OCI-LY7 (cell line): ENCODE results near the gene CFHR5. TPM values are rescaled to one million over a fixed set of nuclear protein-coding genes. Genes with fewer than 3 reads are reported as not detected.
"Not testable (repeated sequence)": the region's sequence is repeated elsewhere in the genome, so short reads cannot be mapped to it uniquely, and the experiment has no call there.

ENCODE experiments used
- BruUV-seq: library from RNA; stranded (reverse); fragments of 400-500 nt; replicated peaks from 2 replicates; lab custom pipeline; 2021; lab: Mats Ljungman, UMichigan
- CTCF ChIA-PET: fragments of 300-600 bp; sonication (Branson Sonifier 250); formaldehyde crosslinking; loops from one replicate; lab custom pipeline; 2022; ENCODE audit warnings: antibody characterized with exemption; ENCODE audit not compliant: unreplicated experiment; lab: Charles Lee
- POLR2A ChIA-PET: fragments of 300-600 bp; sonication (Branson Sonifier 250); formaldehyde crosslinking; loops from one replicate; lab custom pipeline; 2022; ENCODE audit warnings: antibody characterized with exemption; lab: Charles Lee
- DNase-seq: peaks from one replicate; pipeline ENCODE4 v3.0.0-alpha.2; 2015; ENCODE audit warnings: low spot score
- H2AFZ ChIP-seq: fragments of 200-600 bp; sonication (generic), shearing (Covaris generic); 2 replicates; pipeline ENCODE4 v1.6.1; 2014; ENCODE audit warnings: mild to moderate bottlenecking, antibody characterized with exemption, low read length, moderate library complexity
- H3K27ac ChIP-seq: fragments of 200-600 bp; sonication (generic); 2 replicates; pipeline ENCODE4 v1.5.1; 2014; ENCODE audit warnings: mixed run types, low read depth, mild to moderate bottlenecking, moderate library complexity, low read length, inconsistent platforms; ENCODE audit not compliant: poor library complexity, severe bottlenecking
- H3K36me3 ChIP-seq: fragments of 200-600 bp; sonication (generic); 2 replicates; pipeline ENCODE4 v1.6.1; 2014; ENCODE audit warnings: mild to moderate bottlenecking, antibody characterized with exemption, low read length, moderate library complexity, mixed read lengths; ENCODE audit not compliant: insufficient read depth
- H3K4me1 ChIP-seq: fragments of 200-600 bp; sonication (generic); 2 replicates; pipeline ENCODE4 v1.5.1; 2014; ENCODE audit warnings: mild to moderate bottlenecking, low read length; ENCODE audit not compliant: insufficient read depth, poor library complexity, severe bottlenecking
- H3K4me2 ChIP-seq: fragments of 200-600 bp; sonication (generic); 2 replicates; pipeline ENCODE4 v1.6.1; 2014; ENCODE audit warnings: mild to moderate bottlenecking, low read length
- H3K4me3 ChIP-seq: fragments of 200-600 bp; sonication (generic); 2 replicates; pipeline ENCODE4 v1.5.1; 2014; ENCODE audit warnings: mild to moderate bottlenecking, low read depth, low read length; ENCODE audit not compliant: poor library complexity, severe bottlenecking
- H3K79me2 ChIP-seq: fragments of 200-600 bp; sonication (generic); 2 replicates; pipeline ENCODE4 v1.6.1; 2016; ENCODE audit warnings: low read depth, mild to moderate bottlenecking, low read length, moderate library complexity, mixed read lengths; ENCODE audit not compliant: insufficient read depth
- H3K9me2 ChIP-seq: fragments of 200-600 bp; sonication (generic); 2 replicates; pipeline ENCODE4 v1.6.1; 2016; ENCODE audit warnings: mild to moderate bottlenecking, low read length, mixed read lengths; ENCODE audit not compliant: insufficient read depth
- H3K9me3 ChIP-seq: fragments of 200-600 bp; sonication (generic); 2 replicates; pipeline ENCODE4 v1.6.1; 2014; ENCODE audit warnings: mild to moderate bottlenecking, mixed run types, low read length, mixed read lengths
- H4K20me1 ChIP-seq: fragments of 200-600 bp; sonication (generic); 2 replicates; pipeline ENCODE4 v1.6.1; 2014; ENCODE audit warnings: mild to moderate bottlenecking, antibody characterized with exemption, low read length, moderate library complexity, mixed read lengths; ENCODE audit not compliant: insufficient read depth
- EZH2phosphoT487 ChIP-seq: fragments of 200-600 bp; sonication (generic); IDR thresholded peaks from 2 replicates; pipeline ENCODE4 v1.6.1; 2018; ENCODE audit warnings: low read depth, borderline replicate concordance, mild to moderate bottlenecking, mixed run types, antibody characterized with exemption, low read length, moderate library complexity, mixed read lengths
- intact Hi-C: fragments of 100-400 bp; cut with micrococcal nuclease; formaldehyde crosslinking; loops from one replicate; pipeline ENCODE4 v1.10.0; 2022; ENCODE audit not compliant: unreplicated experiment
- total RNA-seq, 2 experiments: library from RNA; depleted of rRNA in 1 of 2; stranded (reverse); fragments of >200 nt in 1 of 2; shearing (Covaris generic) in 1 of 2; gene quantifications; 2 replicates each; pipeline ENCODE4 v1.2.3, GENCODE V29; 2014 to 2022
- TF ChIP-seq, protein P1 (sequence below): fragments of 200-600 bp; sonication (generic); conservative IDR thresholded peaks from 2 replicates; pipeline ENCODE4 v1.5.1; 2014; ENCODE audit warnings: mild to moderate bottlenecking, antibody characterized with exemption, low read length, moderate library complexity, mixed read lengths

The CFHR5 gene
- total RNA-seq, 2 experiments from 2014 or later: not detected

DNA sequence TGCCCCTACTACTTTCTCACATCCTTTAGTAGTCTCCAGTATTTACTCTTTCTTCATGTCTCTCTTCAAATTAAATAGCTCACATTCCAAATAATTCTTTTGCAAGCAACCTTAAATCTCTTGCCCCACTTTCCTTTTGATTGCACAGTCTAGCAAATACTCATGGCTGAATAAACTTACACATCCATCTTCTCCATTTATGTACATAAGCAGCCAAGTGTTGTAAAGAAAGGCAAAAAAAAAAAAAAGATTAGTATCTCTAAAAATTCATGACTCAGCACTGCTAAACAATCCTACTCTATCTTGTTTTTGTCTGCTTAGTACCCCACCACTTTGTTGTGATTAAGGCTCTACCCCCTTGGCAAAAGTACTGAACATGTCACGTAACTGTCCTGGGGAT is 47.1 kb downstream of the CFHR5 start:
- Histone ChIP-seq H3K9me3 (no peaks in the 10 kb centered on the region), H3K4me2 (no peak overlapping the region), H3K9me2 (no peaks in the 10 kb centered on the region), H3K4me1 (no peaks in the 10 kb centered on the region), H3K27ac (no peak overlapping the region), H3K79me2 (no peaks in the 10 kb centered on the region), H4K20me1 (no peaks in the 10 kb centered on the region), H3K4me3 (no peak overlapping the region), H2AFZ (no peak overlapping the region), H3K36me3 (no peaks in the 10 kb centered on the region)
- intact Hi-C loops: no loop called here
- ChIA-PET CTCF (no interaction called here), POLR2A (no interaction called here)
- BruUV-seq: no TSS peak
- no peak for DNase-seq
- no peak for TF ChIP-seq EZH2phosphoT487
- TF ChIP-seq, protein P1, sequence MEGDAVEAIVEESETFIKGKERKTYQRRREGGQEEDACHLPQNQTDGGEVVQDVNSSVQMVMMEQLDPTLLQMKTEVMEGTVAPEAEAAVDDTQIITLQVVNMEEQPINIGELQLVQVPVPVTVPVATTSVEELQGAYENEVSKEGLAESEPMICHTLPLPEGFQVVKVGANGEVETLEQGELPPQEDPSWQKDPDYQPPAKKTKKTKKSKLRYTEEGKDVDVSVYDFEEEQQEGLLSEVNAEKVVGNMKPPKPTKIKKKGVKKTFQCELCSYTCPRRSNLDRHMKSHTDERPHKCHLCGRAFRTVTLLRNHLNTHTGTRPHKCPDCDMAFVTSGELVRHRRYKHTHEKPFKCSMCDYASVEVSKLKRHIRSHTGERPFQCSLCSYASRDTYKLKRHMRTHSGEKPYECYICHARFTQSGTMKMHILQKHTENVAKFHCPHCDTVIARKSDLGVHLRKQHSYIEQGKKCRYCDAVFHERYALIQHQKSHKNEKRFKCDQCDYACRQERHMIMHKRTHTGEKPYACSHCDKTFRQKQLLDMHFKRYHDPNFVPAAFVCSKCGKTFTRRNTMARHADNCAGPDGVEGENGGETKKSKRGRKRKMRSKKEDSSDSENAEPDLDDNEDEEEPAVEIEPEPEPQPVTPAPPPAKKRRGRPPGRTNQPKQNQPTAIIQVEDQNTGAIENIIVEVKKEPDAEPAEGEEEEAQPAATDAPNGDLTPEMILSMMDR: no peak

GRCh38 chr1:197027359-197027758 is 50.0 kb downstream of the CFHR5 start:
- POLR2A ChIA-PET: interaction anchor here (0.7 kb wide), 1 partner anchor 28 kb away, joined by 3 read pairs; no protein-coding TSS in a partner anchor
- Histone ChIP-seq H3K9me3 (no peaks in the 10 kb centered on the region), H3K4me3 (no peak overlapping the region), H3K4me2 (no peak overlapping the region), H4K20me1 (no peaks in the 10 kb centered on the region), H3K27ac (no peak overlapping the region), H2AFZ (no peak overlapping the region), H3K9me2 (no peaks in the 10 kb centered on the region), H3K79me2 (no peaks in the 10 kb centered on the region), H3K36me3 (no peaks in the 10 kb centered on the region), H3K4me1 (no peaks in the 10 kb centered on the region)
- no TSS peak for BruUV-seq
- TF ChIP-seq, protein P1: no peak
- TF ChIP-seq EZH2phosphoT487: no peak
- no peak for DNase-seq
- CTCF ChIA-PET: no interaction called here
- intact Hi-C loops: no loop called here

DNA sequence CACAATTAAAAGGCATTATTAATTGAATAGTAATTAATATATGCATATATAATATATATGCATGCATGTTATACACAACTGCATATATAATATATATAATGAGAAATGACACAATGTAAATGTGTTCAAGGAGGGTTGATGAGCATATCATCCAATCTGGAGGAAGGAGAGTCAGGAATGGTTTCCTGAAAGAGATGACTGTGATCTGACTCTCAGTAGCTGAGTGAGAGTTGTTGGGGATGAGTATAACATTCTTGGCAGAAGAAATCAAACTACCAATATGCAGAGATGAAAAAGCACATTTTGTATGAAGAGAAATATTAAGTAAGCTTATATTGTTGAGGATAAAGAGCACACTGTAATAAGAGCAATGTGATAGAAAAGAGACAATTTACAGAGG is 52.4 kb downstream of the CFHR5 start:
- Histone ChIP-seq H3K4me1 (no peaks in the 10 kb centered on the region), H2AFZ (no peak overlapping the region), H3K4me3 (no peak overlapping the region), H3K27ac (no peak overlapping the region), H3K9me2 (no peaks in the 10 kb centered on the region), H4K20me1 (no peaks in the 10 kb centered on the region), H3K4me2 (no peak overlapping the region), H3K79me2 (no peaks in the 10 kb centered on the region), H3K9me3 (no peaks in the 10 kb centered on the region), H3K36me3 (no peaks in the 10 kb centered on the region)
- ChIA-PET CTCF (no interaction called here), POLR2A (no interaction called here)
- intact Hi-C loops: no loop called here
- BruUV-seq: no TSS peak
- no peak for DNase-seq
- no peak for TF ChIP-seq EZH2phosphoT487
- TF ChIP-seq, protein P1: no peak

DNA sequence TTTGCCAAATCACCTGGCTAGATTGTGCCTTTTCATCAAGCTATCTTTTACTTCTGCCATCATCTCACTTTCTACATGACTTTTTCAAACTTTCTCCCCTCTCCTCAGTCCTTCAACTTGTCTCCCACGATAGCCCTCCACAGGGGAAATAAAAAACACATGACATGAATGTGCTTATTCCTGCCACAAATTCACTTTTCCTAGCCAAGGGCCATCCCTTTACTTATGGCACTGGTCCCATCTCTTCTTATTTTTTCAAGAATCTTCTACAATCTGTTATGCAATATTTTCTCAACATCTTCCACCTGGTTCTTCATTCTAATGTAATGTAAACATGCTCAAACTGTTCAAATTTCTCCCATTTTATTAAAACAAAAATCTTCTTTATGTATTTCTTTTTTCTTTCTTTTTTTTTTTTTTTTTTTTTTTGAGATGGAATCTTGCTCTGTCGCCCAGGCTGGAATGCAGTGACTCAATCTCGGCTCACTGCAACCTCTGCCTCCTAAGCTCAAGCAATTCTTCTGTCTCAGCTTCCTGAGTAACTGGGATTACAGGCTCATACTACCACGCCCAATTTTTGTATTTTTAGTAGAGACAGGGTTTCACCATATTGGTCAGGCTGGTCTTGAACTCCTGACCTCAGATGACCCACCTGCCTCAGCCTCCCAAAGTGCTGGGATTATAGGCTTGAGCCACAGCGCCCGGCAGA is 57.4 kb downstream of the CFHR5 start:
- POLR2A ChIA-PET, BruUV-seq, CTCF ChIA-PET: not testable (repeated sequence)

More for the DNA sequence above, 57.4 kb downstream of the CFHR5 start:
- H3K4me2 ChIP-seq, H3K79me2 ChIP-seq, H3K9me3 ChIP-seq, intact Hi-C loops, DNase-seq, H3K4me1 ChIP-seq, H3K9me2 ChIP-seq, H3K36me3 ChIP-seq, H4K20me1 ChIP-seq, H2AFZ ChIP-seq, H3K4me3 ChIP-seq, H3K27ac ChIP-seq: not testable (repeated sequence)
